ENCODE data around the gene TMEM132C.

DNA sequence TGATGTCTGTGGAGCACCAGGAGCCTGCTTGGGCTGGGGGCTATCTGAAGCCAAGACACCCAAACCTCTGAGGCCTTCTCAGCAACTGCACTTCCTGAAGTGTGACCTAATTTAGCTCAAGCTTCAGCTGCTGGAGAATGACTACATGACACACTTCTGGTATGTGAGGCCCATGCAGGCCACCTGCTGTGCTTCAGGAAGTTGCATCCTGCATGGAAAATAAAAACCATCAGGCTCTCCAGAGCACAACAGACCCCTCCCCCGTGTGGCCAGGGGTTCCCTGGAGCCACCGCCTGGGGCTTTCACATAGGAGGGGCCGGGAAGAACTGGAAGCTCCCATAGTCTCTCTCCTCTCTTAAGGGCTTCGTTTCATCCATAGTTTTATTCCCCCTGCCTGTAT lies 339.1 kb downstream of the TMEM132C start:
- TF ChIP-seq, protein P1, sequence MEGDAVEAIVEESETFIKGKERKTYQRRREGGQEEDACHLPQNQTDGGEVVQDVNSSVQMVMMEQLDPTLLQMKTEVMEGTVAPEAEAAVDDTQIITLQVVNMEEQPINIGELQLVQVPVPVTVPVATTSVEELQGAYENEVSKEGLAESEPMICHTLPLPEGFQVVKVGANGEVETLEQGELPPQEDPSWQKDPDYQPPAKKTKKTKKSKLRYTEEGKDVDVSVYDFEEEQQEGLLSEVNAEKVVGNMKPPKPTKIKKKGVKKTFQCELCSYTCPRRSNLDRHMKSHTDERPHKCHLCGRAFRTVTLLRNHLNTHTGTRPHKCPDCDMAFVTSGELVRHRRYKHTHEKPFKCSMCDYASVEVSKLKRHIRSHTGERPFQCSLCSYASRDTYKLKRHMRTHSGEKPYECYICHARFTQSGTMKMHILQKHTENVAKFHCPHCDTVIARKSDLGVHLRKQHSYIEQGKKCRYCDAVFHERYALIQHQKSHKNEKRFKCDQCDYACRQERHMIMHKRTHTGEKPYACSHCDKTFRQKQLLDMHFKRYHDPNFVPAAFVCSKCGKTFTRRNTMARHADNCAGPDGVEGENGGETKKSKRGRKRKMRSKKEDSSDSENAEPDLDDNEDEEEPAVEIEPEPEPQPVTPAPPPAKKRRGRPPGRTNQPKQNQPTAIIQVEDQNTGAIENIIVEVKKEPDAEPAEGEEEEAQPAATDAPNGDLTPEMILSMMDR (IDR thresholded peaks at IDR 0.05; ENCODE audit: low read length): no peak
- TF ChIP-seq EZH2phosphoT487 (IDR thresholded peaks at IDR 0.05; ENCODE audit: low read length) (no peak), EZH2 (optimal IDR thresholded peaks at IDR 0.05; ENCODE audit: low read depth, low read length) (no peak)

All from MM.1S (cell line).